Measurements from ENCODE around the gene ENOX1. TPM values are rescaled to one million over a fixed set of nuclear protein-coding genes. Genes with fewer than 3 reads are reported as not detected.

Gene ENOX1
- total and polyA plus RNA-seq, 9 of the 15 experiments (the other 6 are each of a cell fraction or from before 2014, with no cell fraction given), result not detected

GRCh38 chr13:43167731-43168130, 619.0 kb downstream of the ENOX1 start (continued):
- TF ChIP-seq HNRNPK (IDR thresholded peaks at IDR 0.05; ENCODE audit: low read depth, low read length, poor library complexity, severe bottlenecking) (no peak), NR2F6 (CRISPR knock-in tag; IDR thresholded peaks at IDR 0.05) (no peak), MLX (CRISPR knock-in tag; conservative IDR thresholded peaks at IDR 0.05) (no peak), MEF2D (tag; conservative IDR thresholded peaks at IDR 0.05; ENCODE audit: low read depth) (no peak), ZNF23 (CRISPR knock-in tag; IDR thresholded peaks at IDR 0.05) (no peak)

DNA sequence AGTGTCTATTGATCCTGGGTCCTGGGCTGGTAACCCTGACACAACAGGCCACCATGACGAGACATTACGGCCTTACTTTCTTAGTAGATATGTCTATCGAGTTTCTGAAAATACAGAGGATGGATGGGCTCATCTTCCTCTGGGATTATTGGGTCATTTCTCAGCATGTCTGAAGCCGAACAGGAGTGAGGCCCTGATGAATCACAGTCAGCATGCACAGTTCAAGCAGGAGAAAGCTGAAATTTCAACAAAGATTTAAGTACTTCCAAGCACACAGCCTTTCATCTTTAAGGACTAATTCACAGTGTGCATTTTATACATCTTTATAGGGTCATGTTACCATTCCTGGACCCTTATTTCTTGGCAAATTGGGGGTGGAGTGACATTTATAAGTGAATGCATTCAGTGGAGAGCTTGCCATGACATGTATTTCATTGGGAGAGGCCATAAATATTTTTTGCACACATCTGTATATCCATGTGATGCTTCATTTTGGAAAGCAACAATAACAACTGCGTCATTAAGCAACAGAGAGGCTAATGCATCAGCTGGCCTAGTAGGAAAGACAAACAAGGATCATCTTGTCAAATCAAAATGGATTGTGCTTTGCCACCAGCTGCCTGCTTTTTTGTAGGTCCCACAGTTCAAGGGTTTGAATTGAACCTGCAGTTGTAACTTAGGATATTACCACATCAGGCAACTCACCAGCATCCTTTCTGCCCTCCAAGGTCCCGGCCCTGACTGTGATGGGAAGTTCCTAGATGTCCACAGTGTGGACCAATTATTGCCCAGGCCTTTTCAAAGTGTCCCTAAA, 619.9 kb downstream of the ENOX1 start:
- DNase-seq (ENCODE audit: extremely low read depth in 1 of 4, low spot score in 3 of 4), result no peak
- intact Hi-C loops (cut with micrococcal nuclease) (no loop called here), in situ Hi-C loops (cut with MboI) (no loop called here)
- CTCF ChIA-PET (ENCODE audit: low intra/inter-chr PET ratio), result no interaction called here
- FAIRE-seq, result no peak
- Histone ChIP-seq H3K4me1 (replicated peaks in 1 of 2; ENCODE audit: control insufficient read depth in 2 of 2, insufficient read depth in 2 of 2, low read length in 2 of 2) (no peaks in the 10 kb centered on the region), H3K9ac (ENCODE audit: insufficient read depth in 1 of 2, low read depth in 2 of 2, low read length in 2 of 2) (no peak overlapping the region), H3K9me1 (ENCODE audit: control insufficient read depth, insufficient read depth, low read length) (no peaks in the 10 kb centered on the region), H2AFZ (ENCODE audit: low read depth, low read length) (no peak overlapping the region), H3K27me3 (ENCODE audit: control insufficient read depth in 2 of 2, insufficient read depth in 2 of 2, low read length in 2 of 2) (no peaks in the 10 kb centered on the region), H3K79me2 (ENCODE audit: control insufficient read depth, insufficient read depth, low read length) (no peaks in the 10 kb centered on the region), H3K4me3 (no peak overlapping the region), H4K20me1 (replicated peaks; ENCODE audit: control insufficient read depth, insufficient read depth, low read length) (no peaks in the 10 kb centered on the region), H3K27ac (ENCODE audit: extremely low read depth, low read depth, low read length) (no peak overlapping the region), H3K4me2 (ENCODE audit: insufficient read depth, low read length) (no peak overlapping the region), H3K9me3 (replicated peaks; ENCODE audit: control insufficient read depth, insufficient read depth, low read depth, low read length) (no peaks in the 10 kb centered on the region), H3K36me3 (ENCODE audit: control insufficient read depth, insufficient read depth, low read length) (no peaks in the 10 kb centered on the region)
- ATAC-seq, result no peak
- WGBS (ENCODE audit: insufficient coverage, low coverage, missing lambda C conversion rate), result 0% methylated on average over 6 of the region's 6 CpGs
- POLR2A ChIA-PET, result interaction anchor here (0.7 kb wide), 1 partner anchor 14 kb away, joined by 3 read pairs; no protein-coding TSS in a partner anchor
- BruUV-seq (replicated peaks), result no TSS peak
- TF ChIP-seq SNIP1 (IDR thresholded peaks at IDR 0.05; ENCODE audit: low read depth) (no peak), ZNF175 (CRISPR knock-in tag; IDR thresholded peaks at IDR 0.05; ENCODE audit: low read depth) (no peak), ARHGAP35 (IDR thresholded peaks at IDR 0.05; ENCODE audit: partially characterized antibody) (no peak), ZNF133 (CRISPR knock-in tag; IDR thresholded peaks at IDR 0.05) (no peak), KLF10 (CRISPR knock-in tag; IDR thresholded peaks at IDR 0.05) (no peak), ZBED1 (IDR thresholded peaks at IDR 0.05) (no peak), MCM7 (IDR thresholded peaks at IDR 0.05) (no peak), USF2 (CRISPR knock-in tag; IDR thresholded peaks at IDR 0.05) (no peak), NR2C2 (CRISPR knock-in tag; IDR thresholded peaks at IDR 0.05) (no peak), NR2C2 (tag; IDR thresholded peaks at IDR 0.05) (no peak), BCLAF1 (IDR thresholded peaks at IDR 0.05; ENCODE audit: borderline replicate concordance in 1 of 2, control insufficient read depth in 1 of 2, low read depth in 2 of 2, low read length in 1 of 2) (no peak), YBX1 (IDR thresholded peaks at IDR 0.05) (no peak), ZNF75A (CRISPR knock-in tag; IDR thresholded peaks at IDR 0.05) (no peak)
